ENCODE measurements around the gene ATP9A.

Gene ATP9A

GRCh38 chr20:51600016-51600420, 168.2 kb downstream of the ATP9A start:
- TF ChIP-seq POLR2AphosphoS5 (IDR thresholded peaks at IDR 0.05; ENCODE audit: low read depth, low read length) (no peak), TAF1 (IDR thresholded peaks at IDR 0.05; ENCODE audit: borderline replicate concordance, insufficient read depth, low read length) (no peak), FOXP2 (optimal IDR thresholded peaks at IDR 0.05; ENCODE audit: borderline replicate concordance, extremely low read depth, extremely low read length, insufficient read depth) (no peak), SIN3A (IDR thresholded peaks at IDR 0.05; ENCODE audit: borderline replicate concordance, insufficient read depth, low read length) (no peak), REST (IDR thresholded peaks at IDR 0.05; ENCODE audit: insufficient read depth in 1 of 2, low read depth in 2 of 2, low read length in 2 of 2) (no peak)

DNA sequence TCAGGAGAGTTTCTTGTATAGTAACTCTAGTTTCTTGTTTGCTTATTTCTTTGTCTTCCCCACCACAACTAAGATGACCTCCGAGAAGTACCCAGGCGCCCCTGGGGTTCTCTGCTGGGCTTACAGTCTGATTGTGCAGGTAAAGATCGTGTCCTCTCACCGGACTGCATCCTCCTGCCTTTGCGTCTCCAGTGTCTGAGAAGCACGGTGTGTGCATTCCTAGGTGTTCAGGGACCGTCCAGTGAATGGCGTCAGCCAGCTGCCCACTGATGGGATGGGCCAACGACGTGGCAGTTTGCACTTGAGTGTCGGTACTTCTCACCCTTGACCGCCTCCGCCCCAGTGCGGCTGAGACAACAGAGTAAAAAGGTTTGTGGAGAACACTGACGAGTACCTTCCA, 169.6 kb downstream of the ATP9A start:
- TF ChIP-seq SIN3A (IDR thresholded peaks at IDR 0.05; ENCODE audit: borderline replicate concordance, insufficient read depth, low read length) (no peak), REST (IDR thresholded peaks at IDR 0.05; ENCODE audit: insufficient read depth in 1 of 2, low read depth in 2 of 2, low read length in 2 of 2) (no peak), TAF1 (IDR thresholded peaks at IDR 0.05; ENCODE audit: borderline replicate concordance, insufficient read depth, low read length) (no peak), POLR2AphosphoS5 (IDR thresholded peaks at IDR 0.05; ENCODE audit: low read depth, low read length) (no peak), FOXP2 (optimal IDR thresholded peaks at IDR 0.05; ENCODE audit: borderline replicate concordance, extremely low read depth, extremely low read length, insufficient read depth) (no peak)

- TF ChIP-seq SIN3A (IDR thresholded peaks at IDR 0.05; ENCODE audit: borderline replicate concordance, insufficient read depth, low read length): no peak
- no peak for TF ChIP-seq TAF1 (IDR thresholded peaks at IDR 0.05; ENCODE audit: borderline replicate concordance, insufficient read depth, low read length)
- TF ChIP-seq POLR2AphosphoS5 (IDR thresholded peaks at IDR 0.05; ENCODE audit: low read depth, low read length): no peak
- no peak for TF ChIP-seq FOXP2 (optimal IDR thresholded peaks at IDR 0.05; ENCODE audit: borderline replicate concordance, extremely low read depth, extremely low read length, insufficient read depth)
- TF ChIP-seq REST (IDR thresholded peaks at IDR 0.05; ENCODE audit: insufficient read depth in 1 of 2, low read depth in 2 of 2, low read length in 2 of 2): no peak
These were observed 170.6 kb downstream of the ATP9A start for GRCh38 chr20:51597389-51598231.

DNA sequence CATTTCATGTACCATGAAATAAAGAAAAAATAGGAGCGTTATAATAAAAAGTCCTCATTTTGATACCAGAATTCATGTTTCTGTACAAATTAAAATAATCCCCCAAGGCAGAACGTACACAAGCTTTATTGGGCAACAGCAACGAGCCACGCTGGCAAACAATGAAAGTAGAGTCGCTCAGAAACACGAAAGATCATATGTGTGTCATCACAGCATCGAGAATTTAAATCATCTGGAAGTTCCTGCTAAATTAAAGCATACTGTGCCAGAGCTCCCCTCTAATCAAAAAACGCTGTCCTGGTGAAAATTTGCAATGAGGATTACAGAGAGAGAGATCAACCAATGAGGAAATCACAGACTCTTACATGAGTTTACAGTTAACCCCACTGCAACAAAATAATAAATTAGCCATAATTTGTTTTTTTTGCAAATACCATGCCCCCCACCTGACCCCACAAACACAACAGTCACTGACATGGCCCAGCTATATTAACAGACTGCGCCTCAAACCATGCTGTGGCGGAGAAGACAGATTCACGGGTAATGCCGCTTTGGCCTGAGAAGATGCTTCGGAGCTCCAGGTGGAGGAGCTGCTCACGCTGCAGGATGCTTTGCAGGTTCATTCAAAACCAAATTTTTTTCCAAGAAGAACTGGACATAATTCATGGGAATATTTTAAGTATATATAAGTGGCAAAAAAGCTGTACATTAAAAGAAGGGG, 171.4 kb downstream of the ATP9A start:
- TF ChIP-seq POLR2AphosphoS5 (IDR thresholded peaks at IDR 0.05; ENCODE audit: low read depth, low read length) (no peak), SIN3A (IDR thresholded peaks at IDR 0.05; ENCODE audit: borderline replicate concordance, insufficient read depth, low read length) (no peak), FOXP2 (optimal IDR thresholded peaks at IDR 0.05; ENCODE audit: borderline replicate concordance, extremely low read depth, extremely low read length, insufficient read depth) (no peak), REST (IDR thresholded peaks at IDR 0.05; ENCODE audit: insufficient read depth in 1 of 2, low read depth in 2 of 2, low read length in 2 of 2) (no peak), TAF1 (IDR thresholded peaks at IDR 0.05; ENCODE audit: borderline replicate concordance, insufficient read depth, low read length) (no peak)

All from PFSK-1 (cell line).